ENCODE measurements around the gene JCHAIN.

JCHAIN gene

DNA sequence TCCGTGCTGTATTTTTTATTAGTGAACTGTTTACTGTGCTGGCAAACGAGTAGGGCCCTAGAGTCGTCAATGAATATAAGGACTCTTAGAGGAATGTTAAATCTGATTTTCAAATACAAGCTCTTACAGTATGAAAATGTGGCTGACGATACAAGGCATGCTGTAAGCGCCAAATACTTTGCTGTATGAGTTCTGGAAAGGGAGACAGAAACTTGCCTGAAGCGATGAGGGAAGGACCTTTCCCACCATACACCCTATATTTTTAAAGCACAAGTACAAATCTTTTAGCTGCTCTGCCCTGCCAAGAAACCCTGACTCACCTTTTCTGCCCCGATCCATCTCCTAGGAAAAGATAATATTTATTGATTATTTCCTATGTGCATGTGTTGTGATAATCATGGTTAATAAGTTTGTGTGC lies 39.7 kb upstream of the JCHAIN start:
- Histone ChIP-seq H3K9ac (ENCODE audit: low read length) (peak overlapping the region; percentile 69), H3K4me2 (ENCODE audit: low read depth, low read length, poor library complexity, severe bottlenecking) (peak overlapping the region; percentile 94), H3K9me3 (ENCODE audit: insufficient read depth, low read length) (no peaks in the 10 kb centered on the region), H3F3A (ENCODE audit: insufficient read depth) (0 out of 2 replicates have a peak, but pooled peaks cover 13% of the 10 kb centered on the region), H3K27ac (ENCODE audit: low read depth, low read length) (peak overlapping the region; percentile 77; the same call in 1 of the 2 replicates), H3K27me3 (ENCODE audit: low read length) (no peaks in the 10 kb centered on the region), H3K4me3 (ENCODE audit: insufficient read depth, low read length, poor library complexity, severe bottlenecking) (peak overlapping the region; percentile 63), H2AFZ (ENCODE audit: low read depth, low read length, severe bottlenecking) (peak overlapping the region; percentile 86), H3K36me3 (ENCODE audit: low read length) (no peaks in the 10 kb centered on the region), H3K79me2 (ENCODE audit: insufficient read depth, low read length) (no peaks in the 10 kb centered on the region), H4K20me1 (ENCODE audit: low read depth, low read length) (no peaks in the 10 kb centered on the region), H3K9me2 (replicated peaks; ENCODE audit: insufficient read depth, low read length) (no peaks in the 10 kb centered on the region)
- no peak for TF ChIP-seq EZH2phosphoT487 (conservative IDR thresholded peaks at IDR 0.05; ENCODE audit: low read length)
- TF ChIP-seq, protein P1, sequence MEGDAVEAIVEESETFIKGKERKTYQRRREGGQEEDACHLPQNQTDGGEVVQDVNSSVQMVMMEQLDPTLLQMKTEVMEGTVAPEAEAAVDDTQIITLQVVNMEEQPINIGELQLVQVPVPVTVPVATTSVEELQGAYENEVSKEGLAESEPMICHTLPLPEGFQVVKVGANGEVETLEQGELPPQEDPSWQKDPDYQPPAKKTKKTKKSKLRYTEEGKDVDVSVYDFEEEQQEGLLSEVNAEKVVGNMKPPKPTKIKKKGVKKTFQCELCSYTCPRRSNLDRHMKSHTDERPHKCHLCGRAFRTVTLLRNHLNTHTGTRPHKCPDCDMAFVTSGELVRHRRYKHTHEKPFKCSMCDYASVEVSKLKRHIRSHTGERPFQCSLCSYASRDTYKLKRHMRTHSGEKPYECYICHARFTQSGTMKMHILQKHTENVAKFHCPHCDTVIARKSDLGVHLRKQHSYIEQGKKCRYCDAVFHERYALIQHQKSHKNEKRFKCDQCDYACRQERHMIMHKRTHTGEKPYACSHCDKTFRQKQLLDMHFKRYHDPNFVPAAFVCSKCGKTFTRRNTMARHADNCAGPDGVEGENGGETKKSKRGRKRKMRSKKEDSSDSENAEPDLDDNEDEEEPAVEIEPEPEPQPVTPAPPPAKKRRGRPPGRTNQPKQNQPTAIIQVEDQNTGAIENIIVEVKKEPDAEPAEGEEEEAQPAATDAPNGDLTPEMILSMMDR (IDR thresholded peaks at IDR 0.05; ENCODE audit: insufficient read depth, low read length, poor library complexity, severe bottlenecking), result no peak

DNA sequence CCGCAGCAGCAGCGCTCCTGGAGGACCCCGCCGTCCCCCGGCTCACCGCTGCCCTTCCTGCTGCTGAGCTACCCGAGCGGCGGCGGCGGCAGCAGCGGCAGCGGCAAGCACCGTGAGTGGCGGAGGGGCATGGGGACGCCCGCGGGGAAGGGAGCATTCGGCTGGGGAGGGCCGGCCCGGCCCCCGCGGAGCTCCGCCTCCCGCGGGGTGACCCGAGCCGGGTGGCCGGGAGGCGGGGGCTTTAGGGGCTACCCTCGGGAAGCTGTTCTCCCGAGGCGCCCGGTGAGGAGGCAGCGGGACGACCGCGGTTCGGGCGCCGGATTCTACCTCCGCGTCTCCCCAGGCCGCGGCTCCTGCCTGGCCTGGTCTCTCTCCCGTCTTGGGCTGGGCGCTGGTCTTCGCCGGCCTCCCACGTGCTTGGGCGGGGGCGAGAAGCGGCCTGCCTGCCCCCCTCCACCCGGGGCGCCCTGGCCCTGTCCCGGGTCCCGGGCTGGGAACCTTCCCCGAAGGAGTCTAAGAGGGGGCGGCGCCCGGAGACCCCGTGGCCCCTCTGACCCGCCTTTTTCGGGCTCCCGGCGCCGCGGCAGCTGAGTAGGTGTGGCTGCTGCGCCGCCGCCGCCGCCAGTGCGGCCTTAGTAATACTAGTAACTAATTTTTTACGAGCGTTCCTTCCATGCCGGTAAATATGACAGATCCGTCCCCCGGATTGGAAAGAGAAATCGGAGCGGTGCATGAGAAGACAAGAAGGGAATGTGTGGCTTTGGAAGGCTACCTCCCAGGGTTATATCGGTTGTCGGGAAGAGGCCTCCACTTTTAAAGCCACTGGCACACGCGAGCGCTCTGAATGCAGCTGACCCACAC lies 39.1 kb upstream of the JCHAIN start:
- no peaks in the 10 kb centered on the region for H4K20me1 ChIP-seq (ENCODE audit: low read depth, low read length)
- H3K79me2 ChIP-seq (ENCODE audit: insufficient read depth, low read length), result no peaks in the 10 kb centered on the region
- peak overlapping the region; percentile 69 for H3K9ac ChIP-seq (ENCODE audit: low read length)
- H3F3A ChIP-seq (ENCODE audit: insufficient read depth), result 0 out of 2 replicates have a peak, but pooled peaks cover 13% of the 10 kb centered on the region
- H3K36me3 ChIP-seq (ENCODE audit: low read length), result no peaks in the 10 kb centered on the region
- no peaks in the 10 kb centered on the region for H3K27me3 ChIP-seq (ENCODE audit: low read length)
- no peaks in the 10 kb centered on the region for H3K9me3 ChIP-seq (ENCODE audit: insufficient read depth, low read length)
- H3K4me3 ChIP-seq (ENCODE audit: insufficient read depth, low read length, poor library complexity, severe bottlenecking), result peak overlapping the region; percentile 63
- peak overlapping the region; percentile 77 for H3K27ac ChIP-seq (ENCODE audit: low read depth, low read length)
- peak overlapping the region; percentile 86 for H2AFZ ChIP-seq (ENCODE audit: low read depth, low read length, severe bottlenecking)
- H3K9me2 ChIP-seq (replicated peaks; ENCODE audit: insufficient read depth, low read length), result no peaks in the 10 kb centered on the region
- TF ChIP-seq, protein P1 (IDR thresholded peaks at IDR 0.05; ENCODE audit: insufficient read depth, low read length, poor library complexity, severe bottlenecking), result no peak
- peak overlapping the region; percentile 94 for H3K4me2 ChIP-seq (ENCODE audit: low read depth, low read length, poor library complexity, severe bottlenecking)

DNA sequence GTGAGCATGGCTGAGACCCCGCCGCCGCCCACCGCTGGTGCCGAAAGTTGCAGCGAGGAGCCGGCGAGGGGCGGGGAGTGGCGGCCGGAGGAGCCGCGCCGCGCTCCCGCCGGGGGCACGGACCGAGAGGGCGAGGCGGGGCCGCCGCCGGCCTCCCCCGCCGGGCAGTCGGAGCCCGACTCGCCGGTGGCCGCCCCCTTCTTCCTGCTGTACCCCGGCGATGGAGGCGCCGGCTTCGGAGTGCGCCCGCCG lies 38.5 kb upstream of the JCHAIN start:
- Histone ChIP-seq H3F3A (ENCODE audit: insufficient read depth) (0 out of 2 replicates have a peak, but pooled peaks cover 13% of the 10 kb centered on the region), H3K4me3 (ENCODE audit: insufficient read depth, low read length, poor library complexity, severe bottlenecking) (peak overlapping the region; percentile 63), H3K79me2 (ENCODE audit: insufficient read depth, low read length) (no peaks in the 10 kb centered on the region), H4K20me1 (ENCODE audit: low read depth, low read length) (no peaks in the 10 kb centered on the region), H3K27me3 (ENCODE audit: low read length) (no peaks in the 10 kb centered on the region), H3K27ac (ENCODE audit: low read depth, low read length) (peak overlapping the region; percentile 77), H3K9me2 (replicated peaks; ENCODE audit: insufficient read depth, low read length) (no peaks in the 10 kb centered on the region), H2AFZ (ENCODE audit: low read depth, low read length, severe bottlenecking) (peak overlapping the region; percentile 86), H3K4me2 (ENCODE audit: low read depth, low read length, poor library complexity, severe bottlenecking) (peak overlapping the region; percentile 94), H3K9ac (ENCODE audit: low read length) (peak overlapping the region; percentile 69), H3K36me3 (ENCODE audit: low read length) (no peaks in the 10 kb centered on the region), H3K9me3 (ENCODE audit: insufficient read depth, low read length) (no peaks in the 10 kb centered on the region)
- no peak for TF ChIP-seq EZH2phosphoT487 (conservative IDR thresholded peaks at IDR 0.05; ENCODE audit: low read length)
- TF ChIP-seq, protein P1 (IDR thresholded peaks at IDR 0.05; ENCODE audit: insufficient read depth, low read length, poor library complexity, severe bottlenecking), result no peak

Measured in SU-DHL-6 (cell line).